Measurements from ENCODE around the gene FAH. TPM values are rescaled to one million over a fixed set of nuclear protein-coding genes. Genes with fewer than 3 reads are reported as not detected.

The FAH gene
- total RNA-seq, 4 donors from 2014 or later = 52.7 to 109 (median 83.0) TPM

DNA sequence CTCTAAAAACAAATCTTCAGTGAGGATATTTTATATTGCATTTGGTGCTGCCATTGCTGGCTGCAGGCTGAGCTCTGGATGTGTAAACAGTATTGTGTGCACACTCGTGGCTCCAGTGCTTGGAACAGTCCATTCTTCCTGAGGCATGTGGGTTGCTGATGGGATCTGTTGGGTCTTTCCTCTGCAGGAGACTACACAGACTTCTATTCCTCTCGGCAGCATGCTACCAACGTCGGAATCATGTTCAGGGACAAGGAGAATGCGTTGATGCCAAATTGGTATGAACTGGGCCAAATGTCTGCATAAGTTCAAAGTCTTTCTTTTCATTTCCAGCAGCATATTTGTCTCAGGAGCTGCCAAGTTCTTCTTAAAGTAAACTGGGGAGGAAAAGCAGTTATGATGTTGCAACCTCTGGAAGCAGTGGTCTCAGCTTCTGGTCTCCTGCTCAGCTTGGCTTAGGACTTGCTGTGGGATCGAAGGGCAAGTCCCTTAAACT, 9.3 kb downstream of the FAH start:
- ATAC-seq (ENCODE audit: low FRiP score) = no peak
- DNase-seq (ENCODE audit: low spot score) = no peak
- TF ChIP-seq, protein P1, sequence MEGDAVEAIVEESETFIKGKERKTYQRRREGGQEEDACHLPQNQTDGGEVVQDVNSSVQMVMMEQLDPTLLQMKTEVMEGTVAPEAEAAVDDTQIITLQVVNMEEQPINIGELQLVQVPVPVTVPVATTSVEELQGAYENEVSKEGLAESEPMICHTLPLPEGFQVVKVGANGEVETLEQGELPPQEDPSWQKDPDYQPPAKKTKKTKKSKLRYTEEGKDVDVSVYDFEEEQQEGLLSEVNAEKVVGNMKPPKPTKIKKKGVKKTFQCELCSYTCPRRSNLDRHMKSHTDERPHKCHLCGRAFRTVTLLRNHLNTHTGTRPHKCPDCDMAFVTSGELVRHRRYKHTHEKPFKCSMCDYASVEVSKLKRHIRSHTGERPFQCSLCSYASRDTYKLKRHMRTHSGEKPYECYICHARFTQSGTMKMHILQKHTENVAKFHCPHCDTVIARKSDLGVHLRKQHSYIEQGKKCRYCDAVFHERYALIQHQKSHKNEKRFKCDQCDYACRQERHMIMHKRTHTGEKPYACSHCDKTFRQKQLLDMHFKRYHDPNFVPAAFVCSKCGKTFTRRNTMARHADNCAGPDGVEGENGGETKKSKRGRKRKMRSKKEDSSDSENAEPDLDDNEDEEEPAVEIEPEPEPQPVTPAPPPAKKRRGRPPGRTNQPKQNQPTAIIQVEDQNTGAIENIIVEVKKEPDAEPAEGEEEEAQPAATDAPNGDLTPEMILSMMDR (IDR thresholded peaks at IDR 0.05) = no peak

DNA sequence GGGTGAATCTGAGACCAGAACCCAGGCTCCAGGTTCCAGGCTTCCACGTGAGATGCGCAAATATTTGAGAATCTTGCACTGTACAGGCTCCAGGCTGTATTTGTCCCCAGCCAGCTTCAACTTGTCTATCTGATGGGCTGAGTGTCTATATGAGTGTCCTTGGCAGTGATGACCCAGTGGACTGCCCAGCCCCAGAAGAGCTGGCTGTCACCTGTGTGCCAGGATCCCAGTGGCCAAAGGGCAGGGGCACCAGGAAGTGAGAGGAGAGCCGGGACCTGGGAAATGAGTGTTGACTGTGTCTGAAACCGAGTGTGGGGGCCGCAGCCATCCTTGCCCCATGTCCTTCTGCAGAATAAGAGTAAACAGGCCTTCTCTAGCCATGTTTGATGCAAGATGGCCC, 10.4 kb downstream of the FAH start:
- DNase-seq (ENCODE audit: low spot score) (no peak), ATAC-seq (ENCODE audit: low FRiP score) (no peak)
- TF ChIP-seq, protein P1 (IDR thresholded peaks at IDR 0.05) = no peak

DNA sequence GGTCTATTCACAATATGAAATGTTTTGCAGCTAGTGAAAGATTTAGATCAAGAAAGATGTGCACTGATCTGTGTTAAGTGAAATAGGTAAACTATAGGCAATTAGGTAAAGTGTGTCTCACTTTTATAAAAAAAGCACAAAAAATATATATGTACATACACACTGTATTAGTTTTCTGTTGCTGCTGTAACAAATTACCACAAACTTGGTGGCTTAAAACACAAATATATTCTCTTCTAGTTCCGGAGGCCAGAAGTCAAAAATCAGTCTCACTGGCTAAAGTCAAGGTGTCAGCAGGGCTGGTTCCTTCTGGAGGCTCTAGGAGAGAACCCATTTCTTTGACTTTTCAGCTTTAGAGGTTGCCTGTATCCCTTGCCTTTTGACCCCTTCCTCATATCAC, 11.1 kb downstream of the FAH start:
- TF ChIP-seq, protein P1 (IDR thresholded peaks at IDR 0.05) = no peak
- ATAC-seq (ENCODE audit: low FRiP score) = no peak
- no peak for DNase-seq (ENCODE audit: low spot score)

DNA sequence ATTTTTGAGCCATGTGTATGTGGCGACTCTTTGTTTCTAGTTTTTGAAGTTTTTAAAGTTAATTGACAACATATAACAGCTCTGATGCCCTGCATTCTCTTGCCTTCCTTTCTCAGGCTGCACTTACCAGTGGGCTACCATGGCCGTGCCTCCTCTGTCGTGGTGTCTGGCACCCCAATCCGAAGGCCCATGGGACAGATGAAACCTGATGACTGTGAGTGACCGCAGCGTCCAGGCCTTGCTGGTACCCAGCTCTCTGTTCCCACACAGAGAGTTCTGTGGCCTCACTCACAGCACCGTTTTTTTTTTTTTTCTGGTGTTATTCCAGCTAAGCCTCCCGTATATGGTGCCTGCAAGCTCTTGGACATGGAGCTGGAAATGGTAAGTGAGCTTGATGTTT, 15.1 kb downstream of the FAH start:
- TF ChIP-seq, protein P1 (IDR thresholded peaks at IDR 0.05) = no peak
- no peak for ATAC-seq (ENCODE audit: low FRiP score)
- no peak for DNase-seq (ENCODE audit: low spot score)

DNA sequence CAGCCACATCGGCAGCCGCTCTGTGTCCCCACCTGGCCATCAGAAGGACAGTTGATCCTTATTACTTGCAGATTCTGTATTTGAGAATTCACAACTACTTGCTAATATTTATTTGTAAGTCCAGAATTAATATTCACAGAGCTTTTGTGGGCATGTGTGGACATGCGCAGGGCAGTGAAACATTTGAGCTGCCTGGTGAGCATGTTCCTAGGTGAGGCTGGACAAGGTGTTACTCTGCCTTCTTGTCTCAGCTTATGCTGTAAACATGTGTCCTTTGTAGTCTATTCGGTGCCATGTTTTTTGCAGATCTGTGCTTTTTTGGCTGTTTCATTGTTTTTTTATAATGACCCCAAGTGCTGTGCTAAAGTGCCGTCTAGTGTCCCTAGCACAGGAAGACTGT, 15.6 kb downstream of the FAH start:
- ATAC-seq (ENCODE audit: low FRiP score) = no peak
- no peak for DNase-seq (ENCODE audit: low spot score)
- TF ChIP-seq, protein P1 (IDR thresholded peaks at IDR 0.05) = no peak

DNA sequence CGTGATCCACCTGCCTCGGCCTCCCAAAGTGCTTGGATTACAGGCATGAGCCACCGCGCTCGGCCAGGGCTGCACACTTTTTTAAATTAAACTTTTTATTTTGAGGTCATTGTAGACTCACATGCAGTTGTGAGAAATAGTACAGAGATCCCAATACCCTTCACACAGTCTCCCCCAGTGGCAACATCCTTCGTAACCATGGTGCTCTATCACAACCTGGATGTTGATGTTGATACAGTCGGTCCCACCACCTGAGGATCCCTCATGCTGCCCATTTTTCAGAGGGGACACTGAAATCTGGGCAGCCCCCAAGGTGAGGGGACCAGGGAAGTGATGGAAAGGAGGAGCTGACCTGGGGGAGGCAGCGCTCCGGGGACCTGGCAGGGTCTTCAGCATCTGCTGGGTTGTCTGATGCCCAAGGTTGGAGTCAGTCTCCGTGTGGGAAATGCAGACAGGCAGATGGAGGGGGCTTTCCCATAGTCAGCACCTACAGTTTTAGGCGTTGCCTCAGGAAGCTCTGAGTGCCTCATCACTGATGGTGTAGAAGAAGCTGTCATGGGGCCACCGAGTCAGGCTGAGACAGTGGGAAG, 17.1 kb downstream of the FAH start:
- DNase-seq (ENCODE audit: low spot score) = no peak
- no peak for ATAC-seq (ENCODE audit: low FRiP score)
- TF ChIP-seq, protein P1 (IDR thresholded peaks at IDR 0.05) = no peak

DNA sequence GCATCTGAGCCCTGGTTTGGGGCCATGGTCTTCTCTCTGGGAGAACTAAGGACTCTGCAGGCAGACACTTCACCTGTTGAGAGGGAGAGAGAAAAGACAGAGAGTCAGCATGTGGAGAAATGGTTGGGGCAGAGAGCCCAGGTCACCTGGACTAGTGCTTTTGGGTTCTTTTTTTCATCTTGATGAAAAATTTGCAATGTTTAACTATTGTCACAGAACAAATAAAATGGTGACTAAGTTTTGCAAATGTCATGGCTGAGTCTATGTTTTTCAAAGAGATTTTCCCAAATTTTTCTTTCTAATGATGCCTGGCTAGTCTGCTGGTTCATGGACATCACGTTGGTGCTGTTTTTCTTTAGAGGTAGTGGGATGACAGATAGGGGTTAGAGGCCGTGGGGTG, 17.8 kb downstream of the FAH start:
- DNase-seq (ENCODE audit: low spot score) (no peak), ATAC-seq (ENCODE audit: low FRiP score) (no peak)
- TF ChIP-seq, protein P1 (IDR thresholded peaks at IDR 0.05) = no peak
